ENCODE data around the gene NR6A1.

NR6A1 gene

DNA sequence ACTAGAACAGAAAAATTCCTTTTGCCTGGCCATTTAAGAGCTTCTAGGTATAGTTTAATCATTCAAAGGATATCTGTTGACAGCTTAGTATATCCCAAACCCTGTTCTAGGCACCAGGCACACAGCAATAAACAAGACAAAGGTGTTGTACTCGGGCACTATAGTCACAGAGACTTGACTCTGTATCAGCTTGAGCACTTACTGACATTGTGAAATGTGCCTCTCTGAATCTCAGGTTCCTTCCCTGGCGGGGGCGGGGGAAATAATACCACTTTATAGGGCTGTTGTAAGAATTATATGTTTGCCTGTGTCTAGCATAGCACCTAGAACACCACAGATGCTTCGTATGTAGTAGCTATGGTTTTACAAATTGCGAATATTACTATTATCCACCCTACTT lies 104.5 kb downstream of the NR6A1 start:
- TF ChIP-seq, protein P1, sequence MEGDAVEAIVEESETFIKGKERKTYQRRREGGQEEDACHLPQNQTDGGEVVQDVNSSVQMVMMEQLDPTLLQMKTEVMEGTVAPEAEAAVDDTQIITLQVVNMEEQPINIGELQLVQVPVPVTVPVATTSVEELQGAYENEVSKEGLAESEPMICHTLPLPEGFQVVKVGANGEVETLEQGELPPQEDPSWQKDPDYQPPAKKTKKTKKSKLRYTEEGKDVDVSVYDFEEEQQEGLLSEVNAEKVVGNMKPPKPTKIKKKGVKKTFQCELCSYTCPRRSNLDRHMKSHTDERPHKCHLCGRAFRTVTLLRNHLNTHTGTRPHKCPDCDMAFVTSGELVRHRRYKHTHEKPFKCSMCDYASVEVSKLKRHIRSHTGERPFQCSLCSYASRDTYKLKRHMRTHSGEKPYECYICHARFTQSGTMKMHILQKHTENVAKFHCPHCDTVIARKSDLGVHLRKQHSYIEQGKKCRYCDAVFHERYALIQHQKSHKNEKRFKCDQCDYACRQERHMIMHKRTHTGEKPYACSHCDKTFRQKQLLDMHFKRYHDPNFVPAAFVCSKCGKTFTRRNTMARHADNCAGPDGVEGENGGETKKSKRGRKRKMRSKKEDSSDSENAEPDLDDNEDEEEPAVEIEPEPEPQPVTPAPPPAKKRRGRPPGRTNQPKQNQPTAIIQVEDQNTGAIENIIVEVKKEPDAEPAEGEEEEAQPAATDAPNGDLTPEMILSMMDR (IDR thresholded peaks at IDR 0.05; ENCODE audit: unreplicated experiment in 3 of 3), result no peak
- no peak overlapping the region for H3K4me3 Mint-ChIP-seq
- no peak overlapping the region for H3K27ac Mint-ChIP-seq
- H3K27me3 Mint-ChIP-seq (ENCODE audit: low read depth), result no peaks in the 10 kb centered on the region
- peaks cover 38% of the 10 kb centered on the region for H3K4me1 Mint-ChIP-seq
- no peaks in the 10 kb centered on the region for H3K9me3 Mint-ChIP-seq
- H3K36me3 Mint-ChIP-seq (ENCODE audit: low read depth), result peaks cover 47% of the 10 kb centered on the region

DNA sequence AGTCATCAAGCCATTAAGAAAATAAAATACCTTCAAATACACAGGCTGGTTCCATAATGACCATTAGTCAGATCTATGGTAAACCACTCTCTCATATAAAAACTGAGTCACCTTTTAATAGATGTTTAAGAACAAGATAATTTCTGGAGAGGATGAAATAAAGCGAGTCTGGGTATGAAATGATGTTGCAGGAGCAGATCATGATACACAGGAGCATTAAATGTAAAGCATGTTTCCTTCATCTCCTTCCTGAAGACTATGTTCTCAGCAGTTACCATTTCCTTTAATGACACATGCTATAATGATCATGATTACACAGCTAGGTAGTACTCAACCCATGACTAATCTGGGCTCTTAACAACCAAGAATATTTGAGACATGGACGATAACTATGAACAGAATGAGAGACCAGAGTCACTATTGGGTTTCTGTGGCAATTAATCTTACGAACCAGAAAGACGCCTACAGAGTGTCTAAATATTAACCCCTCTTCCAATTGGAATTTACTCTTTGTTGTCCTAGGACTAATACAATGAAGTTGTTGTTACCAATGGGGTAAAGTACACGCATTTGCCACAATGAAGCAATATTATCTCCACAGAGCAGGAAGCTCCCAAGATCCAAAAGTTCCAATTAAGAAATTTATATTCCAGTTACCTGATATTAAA lies 105.6 kb downstream of the NR6A1 start:
- Mint-ChIP-seq H3K4me3 (no peak overlapping the region), H3K36me3 (ENCODE audit: low read depth) (peaks cover 41% of the 10 kb centered on the region), H3K27ac (peak overlapping the region in 1 of 3 experiments; percentile 14), H3K27me3 (ENCODE audit: low read depth) (no peaks in the 10 kb centered on the region), H3K4me1 (peaks cover 44% of the 10 kb centered on the region), H3K9me3 (no peaks in the 10 kb centered on the region)
- TF ChIP-seq, protein P1 (IDR thresholded peaks at IDR 0.05; ENCODE audit: unreplicated experiment in 3 of 3), result no peak

DNA sequence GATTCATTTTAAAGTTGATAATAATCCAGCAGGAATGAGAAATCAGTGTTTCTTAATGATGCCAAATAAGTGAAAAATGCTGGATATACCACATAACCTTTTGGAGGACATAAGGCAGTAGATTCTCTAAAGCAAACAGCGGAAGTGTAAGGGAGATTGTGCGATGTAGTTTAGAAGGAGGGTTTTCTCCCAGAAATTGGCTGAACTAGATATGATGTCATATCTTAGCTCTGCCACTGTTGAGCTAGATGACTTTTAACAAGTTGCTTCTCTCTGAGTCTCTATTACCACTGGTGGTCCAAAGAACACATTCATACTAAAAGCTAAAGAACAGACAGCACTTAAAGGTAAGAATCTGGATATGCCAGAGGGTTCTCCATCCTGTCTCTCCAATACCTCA lies 107.0 kb downstream of the NR6A1 start:
- Mint-ChIP-seq H3K27ac (no peak overlapping the region), H3K36me3 (ENCODE audit: low read depth) (peaks cover 35% of the 10 kb centered on the region), H3K27me3 (ENCODE audit: low read depth) (no peaks in the 10 kb centered on the region), H3K4me3 (no peak overlapping the region), H3K9me3 (no peaks in the 10 kb centered on the region), H3K4me1 (peaks cover 44% of the 10 kb centered on the region)
- TF ChIP-seq, protein P1 (IDR thresholded peaks at IDR 0.05; ENCODE audit: unreplicated experiment in 3 of 3), result no peak

DNA sequence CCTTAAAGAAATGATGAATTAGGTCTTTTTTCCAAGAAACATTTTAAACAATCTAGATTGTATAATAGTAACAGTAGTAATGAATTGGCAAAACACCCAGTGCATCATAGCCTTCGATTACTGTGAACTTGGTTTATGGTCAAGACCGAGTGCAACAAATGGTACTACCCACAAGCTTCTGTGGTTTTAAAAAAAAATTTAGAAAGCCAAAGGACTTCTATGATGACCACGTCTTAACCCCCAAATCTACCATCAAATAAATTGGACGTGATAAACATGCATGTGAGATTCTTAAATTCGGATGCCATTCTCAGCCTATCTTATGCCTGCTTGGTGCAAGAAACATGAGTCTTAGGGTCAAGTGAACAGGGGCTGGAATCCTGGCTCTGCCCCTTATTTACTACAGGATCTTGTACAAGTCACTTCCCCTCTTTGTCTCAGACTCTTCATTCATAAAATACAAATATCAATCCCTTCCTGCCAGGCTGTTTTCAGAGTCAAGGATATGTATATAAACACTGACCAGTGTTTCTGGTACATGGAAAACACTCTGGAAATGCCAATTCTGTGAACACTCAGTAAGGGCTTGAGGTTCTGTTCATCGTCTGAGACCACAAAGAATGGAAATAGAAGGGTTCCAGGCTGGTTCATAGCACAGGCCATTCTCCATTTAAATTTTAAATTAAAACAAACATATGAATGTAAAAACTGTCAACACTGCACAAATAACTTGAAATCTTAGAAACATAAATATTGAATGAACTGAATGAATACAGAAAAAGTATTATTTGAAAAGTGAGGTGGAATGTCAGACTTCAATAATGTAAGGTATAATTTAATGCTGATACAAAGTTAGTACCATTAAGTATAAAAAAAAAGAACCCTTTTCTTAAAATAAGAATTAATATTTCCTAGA lies 107.8 kb downstream of the NR6A1 start:
- Mint-ChIP-seq H3K4me3 (peak overlapping the region; percentile 19 to 54 (median 53)), H3K4me1 (peaks cover 44% of the 10 kb centered on the region), H3K36me3 (ENCODE audit: low read depth) (peaks cover 31% of the 10 kb centered on the region), H3K27ac (peak overlapping the region; percentile 46 to 71 (median 52)), H3K27me3 (ENCODE audit: low read depth) (no peaks in the 10 kb centered on the region), H3K9me3 (no peaks in the 10 kb centered on the region)
- TF ChIP-seq, protein P1 (IDR thresholded peaks at IDR 0.05; ENCODE audit: unreplicated experiment in 3 of 3), result no peak

DNA sequence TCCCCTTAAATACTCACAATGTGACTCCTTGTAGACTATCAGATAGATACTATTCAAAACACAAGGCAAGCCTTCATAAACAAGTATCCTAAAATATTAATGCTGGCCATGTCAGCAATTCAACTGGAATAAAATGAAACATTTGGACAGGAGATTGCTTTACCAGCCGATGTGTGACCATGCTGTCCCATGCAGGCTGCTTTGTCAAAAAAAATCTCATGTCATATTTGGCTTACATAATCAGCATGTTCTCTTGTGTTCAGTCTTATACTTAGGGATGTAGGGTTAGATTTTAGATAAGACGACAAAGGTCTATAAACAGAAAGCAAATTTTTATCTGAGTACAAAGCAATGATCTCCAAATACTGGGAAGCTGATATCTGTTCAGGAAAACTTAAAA lies 108.5 kb downstream of the NR6A1 start:
- Mint-ChIP-seq H3K27me3 (ENCODE audit: low read depth) (no peaks in the 10 kb centered on the region), H3K4me1 (peaks cover 48% of the 10 kb centered on the region), H3K36me3 (ENCODE audit: low read depth) (peaks cover 28% of the 10 kb centered on the region), H3K4me3 (peak overlapping the region; percentile 19 to 43 (median 40)), H3K27ac (peak overlapping the region; percentile 46 to 54 (median 52)), H3K9me3 (no peaks in the 10 kb centered on the region)
- TF ChIP-seq, protein P1 (IDR thresholded peaks at IDR 0.05; ENCODE audit: unreplicated experiment in 3 of 3), result no peak

All from nephron (organoid).